OCI-LY1 (cell line): ENCODE measurements around the gene TTL.

Source experiments
- H2AFZ ChIP-seq: fragments of 200-600 bp; sonication (generic), shearing (Covaris generic); 2 replicates; pipeline ENCODE4 v1.6.0; 2014; ENCODE audit warnings: antibody characterized with exemption, mild to moderate bottlenecking, low read length
- H3F3A ChIP-seq: fragments of 200-600 bp; sonication (generic), shearing (Covaris generic); 2 replicates; pipeline ENCODE4 v1.6.0; 2014; ENCODE audit warnings: mild to moderate bottlenecking, antibody characterized with exemption, low read length, moderate library complexity; ENCODE audit not compliant: insufficient read depth
- H3K27ac ChIP-seq: fragments of 200-600 bp; sonication (generic); 2 replicates; pipeline ENCODE4 v1.5.1; 2014; ENCODE audit warnings: low read length, mixed run types, mild to moderate bottlenecking, low read depth; ENCODE audit not compliant: poor library complexity, severe bottlenecking
- H3K27me3 ChIP-seq: fragments of 200-600 bp; sonication (generic); 2 replicates; pipeline ENCODE4 v1.6.0; 2014; ENCODE audit warnings: antibody characterized with exemption, mild to moderate bottlenecking, low read length, moderate library complexity; ENCODE audit not compliant: insufficient read depth
- H3K36me3 ChIP-seq: fragments of 200-600 bp; sonication (generic); 2 replicates; pipeline ENCODE4 v1.6.1; 2014; ENCODE audit warnings: mild to moderate bottlenecking, antibody characterized with exemption, low read length, moderate library complexity, mixed read lengths; ENCODE audit not compliant: insufficient read depth
- H3K4me1 ChIP-seq: fragments of 200-600 bp; sonication (generic); 2 replicates; pipeline ENCODE4 v1.5.1; 2014; ENCODE audit warnings: mild to moderate bottlenecking, low read length, moderate library complexity; ENCODE audit not compliant: insufficient read depth, severe bottlenecking
- H3K4me2 ChIP-seq: fragments of 200-600 bp; sonication (generic), shearing (Covaris generic); 2 replicates; pipeline ENCODE4 v1.6.1; 2014; ENCODE audit warnings: low read length
- H3K4me3 ChIP-seq: fragments of 200-600 bp; sonication (generic); 2 replicates; pipeline ENCODE4 v1.5.1; 2014; ENCODE audit warnings: low read length, low read depth, mild to moderate bottlenecking, mixed read lengths; ENCODE audit not compliant: poor library complexity, severe bottlenecking
- H3K79me2 ChIP-seq: fragments of 200-600 bp; shearing (Covaris generic); 2 replicates; pipeline ENCODE4 v1.6.1; 2016; ENCODE audit warnings: mixed run types, low read length, mixed read lengths; ENCODE audit not compliant: insufficient read depth
- H3K9ac ChIP-seq: fragments of 200-600 bp; sonication (generic), shearing (Covaris generic); 2 replicates; pipeline ENCODE4 v1.6.1; 2014; ENCODE audit warnings: mild to moderate bottlenecking, low read length, mixed read lengths
- H3K9me2 ChIP-seq: fragments of 200-600 bp; sonication (generic), shearing (Covaris generic); 2 replicates; pipeline ENCODE4 v1.6.1; 2014; ENCODE audit warnings: low read depth, mild to moderate bottlenecking, low read length, mixed read lengths
- H3K9me3 ChIP-seq: fragments of 200-600 bp; shearing (Covaris generic); 2 replicates; pipeline ENCODE4 v1.6.1; 2014; ENCODE audit warnings: low read length, mixed read lengths
- H4K20me1 ChIP-seq: fragments of 200-600 bp; sonication (generic), shearing (Covaris generic); 2 replicates; pipeline ENCODE4 v1.6.0; 2016; ENCODE audit warnings: mild to moderate bottlenecking, low read length; ENCODE audit not compliant: insufficient read depth
- CTCF ChIP-seq: fragments of 200-600 bp; sonication (generic), shearing (Covaris generic); IDR thresholded peaks from 2 replicates; pipeline ENCODE4 v1.5.1; 2017; ENCODE audit warnings: mild to moderate bottlenecking, antibody characterized with exemption, low read length, moderate library complexity, mixed read lengths
- EZH2 ChIP-seq: fragments of 200-600 bp; sonication (generic), shearing (Covaris generic); IDR thresholded peaks from 2 replicates; pipeline ENCODE4 v1.8.0; 2017; ENCODE audit warnings: borderline replicate concordance, mixed run types, mild to moderate bottlenecking, antibody characterized with exemption, low read length, moderate library complexity, mixed read lengths

The TTL gene

GRCh38 chr2:112577756-112578155 lies 95.8 kb downstream of the TTL start:
- TF ChIP-seq EZH2 (no peak), CTCF (no peak)
- H3K27me3 ChIP-seq: no peaks in the 10 kb centered on the region
- H3K36me3 ChIP-seq: peaks cover 43% of the 10 kb centered on the region
- H3K4me1 ChIP-seq: peaks cover 8% of the 10 kb centered on the region
- no peaks in the 10 kb centered on the region for H3K9me3 ChIP-seq
- H3K4me2 ChIP-seq: no peak overlapping the region
- H4K20me1 ChIP-seq: no peaks in the 10 kb centered on the region
- no peak overlapping the region for H2AFZ ChIP-seq
- no peak overlapping the region for H3K9ac ChIP-seq
- H3F3A ChIP-seq: 0 out of 2 replicates have a peak, but pooled peaks cover 5% of the 10 kb centered on the region
- no peak overlapping the region for H3K4me3 ChIP-seq
- H3K27ac ChIP-seq: no peak overlapping the region
- no peaks in the 10 kb centered on the region for H3K9me2 ChIP-seq
- H3K79me2 ChIP-seq: no peaks in the 10 kb centered on the region

- no peaks in the 10 kb centered on the region for H3K27me3 ChIP-seq
- H2AFZ ChIP-seq: no peak overlapping the region
- TF ChIP-seq EZH2: no peak
- TF ChIP-seq CTCF: no peak
- H3K36me3 ChIP-seq: peaks cover 28% of the 10 kb centered on the region
- no peaks in the 10 kb centered on the region for H3K9me2 ChIP-seq
- H3K4me3 ChIP-seq: no peak overlapping the region
- H3K27ac ChIP-seq: no peak overlapping the region
- no peak overlapping the region for H3K9ac ChIP-seq
- peaks cover 19% of the 10 kb centered on the region for H3K4me1 ChIP-seq
- no peaks in the 10 kb centered on the region for H3K9me3 ChIP-seq
- H4K20me1 ChIP-seq: no peaks in the 10 kb centered on the region
- 0 out of 2 replicates have a peak, but pooled peaks cover 9% of the 10 kb centered on the region for H3F3A ChIP-seq
- no peaks in the 10 kb centered on the region for H3K79me2 ChIP-seq
- H3K4me2 ChIP-seq: no peak overlapping the region
These were observed 97.3 kb downstream of the TTL start for GRCh38 chr2:112579241-112579640.

- Histone ChIP-seq H2AFZ (no peak overlapping the region), H3K9ac (no peak overlapping the region), H3K9me3 (no peaks in the 10 kb centered on the region), H3K79me2 (no peaks in the 10 kb centered on the region), H3K4me3 (no peak overlapping the region), H3K4me2 (no peak overlapping the region), H3F3A (0 out of 2 replicates have a peak, but pooled peaks cover 9% of the 10 kb centered on the region), H3K27me3 (no peaks in the 10 kb centered on the region), H3K4me1 (peaks cover 22% of the 10 kb centered on the region), H3K27ac (no peak overlapping the region), H3K9me2 (no peaks in the 10 kb centered on the region), H3K36me3 (peaks cover 19% of the 10 kb centered on the region), H4K20me1 (no peaks in the 10 kb centered on the region)
- no peak for TF ChIP-seq CTCF
- no peak for TF ChIP-seq EZH2
These were observed 98.1 kb downstream of the TTL start for GRCh38 chr2:112580084-112580483.
